Measurements from ENCODE around the gene EHBP1.

Gene EHBP1

DNA sequence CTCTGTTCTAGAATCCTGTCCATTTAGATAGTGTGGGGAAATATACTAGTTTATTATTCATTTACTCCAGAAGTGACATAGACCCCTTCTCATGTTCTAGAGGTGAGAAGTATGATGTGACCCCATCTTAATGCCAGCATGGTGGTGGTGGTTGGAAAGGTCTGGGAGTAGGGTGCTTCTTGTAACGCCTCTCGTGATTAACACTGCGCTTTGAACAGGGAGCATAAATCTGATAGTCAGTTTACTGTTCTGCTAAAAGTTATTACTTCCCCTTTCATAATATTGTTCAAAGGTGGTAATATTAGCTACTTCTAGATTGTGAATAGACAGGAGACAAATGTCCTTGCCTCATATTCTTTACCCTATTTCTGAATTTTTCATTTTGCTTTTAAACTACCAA, 35.6 kb downstream of the EHBP1 start:
- DNase-seq, result no peak
- Mint-ChIP-seq H3K4me3 (no peak overlapping the region), H3K4me1 (peaks cover 24% of the 10 kb centered on the region), H3K27me3 (ENCODE audit: low read depth, poor library complexity) (no peaks in the 10 kb centered on the region), H3K27ac (no peak overlapping the region), H3K9me3 (no peaks in the 10 kb centered on the region), H3K36me3 (ENCODE audit: low read depth) (no peaks in the 10 kb centered on the region)
- TF ChIP-seq, protein P1, sequence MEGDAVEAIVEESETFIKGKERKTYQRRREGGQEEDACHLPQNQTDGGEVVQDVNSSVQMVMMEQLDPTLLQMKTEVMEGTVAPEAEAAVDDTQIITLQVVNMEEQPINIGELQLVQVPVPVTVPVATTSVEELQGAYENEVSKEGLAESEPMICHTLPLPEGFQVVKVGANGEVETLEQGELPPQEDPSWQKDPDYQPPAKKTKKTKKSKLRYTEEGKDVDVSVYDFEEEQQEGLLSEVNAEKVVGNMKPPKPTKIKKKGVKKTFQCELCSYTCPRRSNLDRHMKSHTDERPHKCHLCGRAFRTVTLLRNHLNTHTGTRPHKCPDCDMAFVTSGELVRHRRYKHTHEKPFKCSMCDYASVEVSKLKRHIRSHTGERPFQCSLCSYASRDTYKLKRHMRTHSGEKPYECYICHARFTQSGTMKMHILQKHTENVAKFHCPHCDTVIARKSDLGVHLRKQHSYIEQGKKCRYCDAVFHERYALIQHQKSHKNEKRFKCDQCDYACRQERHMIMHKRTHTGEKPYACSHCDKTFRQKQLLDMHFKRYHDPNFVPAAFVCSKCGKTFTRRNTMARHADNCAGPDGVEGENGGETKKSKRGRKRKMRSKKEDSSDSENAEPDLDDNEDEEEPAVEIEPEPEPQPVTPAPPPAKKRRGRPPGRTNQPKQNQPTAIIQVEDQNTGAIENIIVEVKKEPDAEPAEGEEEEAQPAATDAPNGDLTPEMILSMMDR (IDR thresholded peaks at IDR 0.05), result no peak

DNA sequence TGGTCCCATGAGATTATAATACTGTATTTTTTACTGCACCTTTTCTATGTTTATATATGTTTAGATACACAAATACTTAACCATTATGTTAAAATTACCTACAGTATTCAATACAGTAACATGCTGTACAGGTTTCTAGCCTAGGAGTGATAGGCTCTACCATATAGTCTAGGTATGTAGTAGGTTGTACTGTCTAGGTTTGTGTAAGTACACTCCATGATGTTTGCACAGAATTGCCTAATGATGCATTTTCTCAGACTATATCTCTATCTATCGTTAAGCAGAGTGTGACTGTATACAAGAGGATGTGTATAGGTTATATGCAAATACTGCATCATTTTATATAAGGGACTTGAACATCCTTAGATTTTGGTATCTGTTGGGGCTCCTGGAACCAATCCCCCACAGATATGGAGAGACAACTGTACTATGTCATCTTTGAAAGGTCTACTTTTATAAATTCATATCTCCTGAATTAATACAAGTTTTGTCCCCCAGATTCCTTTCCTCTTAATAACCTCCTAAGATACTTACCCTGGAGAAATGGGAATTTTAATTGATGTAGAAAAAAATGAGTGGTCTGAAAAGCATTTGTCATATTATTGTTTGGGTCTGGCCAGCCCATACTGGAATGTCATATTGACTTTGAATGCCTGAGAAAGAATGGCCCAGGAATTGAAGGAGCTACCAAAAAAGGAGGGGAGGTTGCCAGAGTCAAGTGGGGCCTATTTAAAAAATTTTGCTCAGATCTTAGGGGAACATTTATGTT, 36.6 kb downstream of the EHBP1 start:
- no peaks in the 10 kb centered on the region for H3K27me3 Mint-ChIP-seq (ENCODE audit: low read depth, poor library complexity)
- H3K4me3 Mint-ChIP-seq, result no peak overlapping the region
- H3K9me3 Mint-ChIP-seq, result no peaks in the 10 kb centered on the region
- H3K27ac Mint-ChIP-seq, result no peak overlapping the region
- H3K4me1 Mint-ChIP-seq, result peaks cover 18% of the 10 kb centered on the region
- TF ChIP-seq, protein P1 (IDR thresholded peaks at IDR 0.05), result no peak
- H3K36me3 Mint-ChIP-seq (ENCODE audit: low read depth), result no peaks in the 10 kb centered on the region
- no peak for DNase-seq

DNA sequence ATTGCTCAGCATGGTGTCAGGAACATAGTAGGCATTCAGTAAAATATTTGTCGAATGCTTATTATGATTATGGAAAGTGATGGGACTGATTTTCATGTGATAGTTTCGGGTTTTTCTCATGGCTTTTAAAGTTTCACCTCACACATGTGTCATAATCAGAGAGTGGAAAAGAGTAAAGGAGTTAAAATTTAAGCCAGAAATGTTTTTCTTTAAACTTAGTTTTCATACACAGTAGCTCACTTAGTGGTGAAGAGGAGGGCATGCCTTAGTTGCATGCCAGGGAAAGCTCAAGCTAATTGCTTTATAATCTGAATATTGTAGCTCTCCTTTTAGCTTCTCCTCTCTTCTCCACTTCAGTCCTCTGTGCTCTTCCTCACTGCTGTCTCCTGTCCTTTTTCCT, 38.0 kb downstream of the EHBP1 start:
- no peaks in the 10 kb centered on the region for H3K27me3 Mint-ChIP-seq (ENCODE audit: low read depth, poor library complexity)
- TF ChIP-seq, protein P1 (IDR thresholded peaks at IDR 0.05), result no peak
- no peaks in the 10 kb centered on the region for H3K9me3 Mint-ChIP-seq
- no peak overlapping the region for H3K27ac Mint-ChIP-seq
- peaks cover 8% of the 10 kb centered on the region for H3K4me1 Mint-ChIP-seq
- no peak overlapping the region for H3K4me3 Mint-ChIP-seq
- DNase-seq, result no peak
- peaks cover 7% of the 10 kb centered on the region for H3K36me3 Mint-ChIP-seq (ENCODE audit: low read depth)

DNA sequence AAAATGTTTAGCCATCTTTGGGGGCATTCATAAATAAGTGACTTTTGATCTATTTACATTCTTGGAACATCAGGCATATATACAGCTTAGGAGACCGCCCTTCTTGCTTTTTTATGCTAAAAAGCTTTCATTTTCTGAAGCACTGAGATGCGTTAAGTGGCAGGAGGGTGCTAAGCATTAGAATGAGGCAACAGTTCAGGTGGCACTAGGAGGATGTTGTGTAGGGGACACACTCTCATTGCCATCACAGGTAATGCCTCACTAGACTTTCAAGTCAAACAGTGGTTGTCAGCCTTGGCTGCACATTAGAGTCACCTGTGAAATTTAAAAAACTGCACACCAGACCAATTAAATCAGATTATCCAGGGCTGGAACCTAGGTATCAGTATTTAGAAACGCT, 39.1 kb downstream of the EHBP1 start:
- TF ChIP-seq, protein P1 (IDR thresholded peaks at IDR 0.05), result no peak
- H3K4me1 Mint-ChIP-seq, result peaks cover 8% of the 10 kb centered on the region
- no peak overlapping the region for H3K27ac Mint-ChIP-seq
- no peak overlapping the region for H3K4me3 Mint-ChIP-seq
- peaks cover 4% of the 10 kb centered on the region for H3K9me3 Mint-ChIP-seq
- no peak for DNase-seq
- no peaks in the 10 kb centered on the region for H3K27me3 Mint-ChIP-seq (ENCODE audit: low read depth, poor library complexity)
- peaks cover 13% of the 10 kb centered on the region for H3K36me3 Mint-ChIP-seq (ENCODE audit: low read depth)

DNA sequence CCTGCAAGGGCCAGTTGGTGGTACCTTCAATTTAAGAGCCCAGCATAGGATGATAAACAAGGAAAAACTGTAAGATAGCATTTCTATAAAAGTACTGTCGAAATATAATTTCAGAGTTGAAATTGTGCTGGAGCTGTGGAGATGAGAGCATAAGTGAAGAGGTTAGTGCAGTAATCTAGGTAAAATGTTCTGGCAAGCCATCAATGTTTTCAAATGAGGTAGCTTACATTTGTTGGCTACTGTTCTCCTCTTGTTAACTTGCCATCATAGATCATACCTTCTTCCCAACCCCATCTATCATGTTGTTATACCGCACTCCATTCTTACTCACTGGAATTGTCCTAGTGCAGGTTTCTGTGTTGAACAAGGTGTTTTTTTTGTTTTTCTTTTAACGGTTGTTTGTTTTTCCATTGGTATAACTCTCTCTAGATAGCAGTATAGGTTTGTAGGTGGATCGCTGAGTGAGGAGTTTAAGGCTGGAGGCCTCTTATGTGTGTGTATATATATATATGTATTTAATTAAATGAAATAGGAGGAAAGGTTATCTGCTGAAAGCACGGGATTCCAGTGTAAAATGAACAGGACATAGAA, 40.5 kb downstream of the EHBP1 start:
- TF ChIP-seq, protein P1 (IDR thresholded peaks at IDR 0.05), result no peak
- no peak for DNase-seq
- Mint-ChIP-seq H3K4me3 (no peak overlapping the region), H3K36me3 (ENCODE audit: low read depth) (peaks cover 27% of the 10 kb centered on the region), H3K27ac (no peak overlapping the region), H3K27me3 (ENCODE audit: low read depth, poor library complexity) (no peaks in the 10 kb centered on the region), H3K4me1 (peaks cover 8% of the 10 kb centered on the region), H3K9me3 (peaks cover 18% of the 10 kb centered on the region)

DNA sequence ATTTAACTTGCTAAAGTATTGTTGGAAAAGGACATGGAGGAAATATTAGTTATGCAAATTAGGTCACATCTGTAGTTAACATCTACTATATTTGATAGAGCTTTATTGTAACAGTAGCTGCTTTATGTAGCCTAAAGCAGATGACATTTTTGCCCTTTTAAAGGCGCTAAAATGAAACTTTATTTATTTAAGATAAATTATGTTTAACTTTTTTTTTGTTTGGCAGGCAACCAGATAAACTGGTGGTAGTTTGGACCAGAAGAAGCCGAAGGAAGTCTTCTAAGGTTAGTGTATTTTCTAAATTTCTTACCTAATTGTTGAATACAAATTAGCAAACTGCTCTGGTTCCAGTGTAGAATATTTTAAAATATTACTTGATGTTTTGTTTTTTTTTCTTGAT, 41.7 kb downstream of the EHBP1 start:
- Mint-ChIP-seq H3K36me3 (ENCODE audit: low read depth) (peaks cover 39% of the 10 kb centered on the region), H3K4me3 (no peak overlapping the region), H3K27ac (no peak overlapping the region), H3K27me3 (ENCODE audit: low read depth, poor library complexity) (no peaks in the 10 kb centered on the region), H3K4me1 (peaks cover 8% of the 10 kb centered on the region), H3K9me3 (peaks cover 29% of the 10 kb centered on the region)
- DNase-seq, result no peak
- TF ChIP-seq, protein P1 (IDR thresholded peaks at IDR 0.05), result no peak
